SHP77 treated with DMSO at 0.1 percent for 48 hours (cell line): Measurements from ENCODE around the gene PRKACB.
"Not testable (repeated sequence)": the region's sequence is repeated elsewhere in the genome, so short reads cannot be mapped to it uniquely, and the experiment has no call there.

Experiments
- DNase-seq: peaks from one replicate; lab custom pipeline; 2025; lab: John Stamatoyannopoulos, UW

PRKACB gene

DNA sequence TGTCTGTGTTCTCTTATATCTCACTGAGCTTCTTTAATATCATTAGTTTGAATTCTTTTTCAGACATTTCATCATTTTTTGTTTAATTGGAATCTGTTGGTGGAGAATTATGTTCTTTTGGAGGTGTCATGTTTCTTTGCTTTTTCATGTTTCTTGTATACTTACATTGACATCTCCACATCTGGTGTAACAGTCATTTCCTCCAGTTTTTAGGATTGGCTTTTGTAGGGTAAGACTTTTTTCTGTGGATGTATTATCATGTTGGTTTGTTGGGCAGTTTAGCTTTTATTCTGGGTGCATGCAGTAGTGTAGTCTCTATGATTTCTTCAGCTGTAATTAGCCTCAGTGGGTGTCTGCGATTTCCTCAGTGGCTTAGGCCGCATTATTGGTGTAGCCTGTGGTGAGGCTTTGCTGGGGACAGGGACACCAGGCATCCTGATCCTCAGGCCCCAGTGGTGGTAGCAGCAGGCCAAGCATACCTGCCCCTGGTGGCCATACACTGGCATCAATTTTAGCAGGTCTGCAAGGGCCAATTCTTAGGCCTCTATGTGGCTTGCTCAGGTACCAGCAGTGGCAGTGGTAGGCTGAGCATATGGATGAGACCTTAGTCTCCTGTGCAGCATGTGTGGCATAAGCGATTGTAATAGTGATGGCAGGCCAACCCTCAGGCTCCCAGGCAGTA is 79.8 kb downstream of the PRKACB start:
- no peak for DNase-seq

DNA sequence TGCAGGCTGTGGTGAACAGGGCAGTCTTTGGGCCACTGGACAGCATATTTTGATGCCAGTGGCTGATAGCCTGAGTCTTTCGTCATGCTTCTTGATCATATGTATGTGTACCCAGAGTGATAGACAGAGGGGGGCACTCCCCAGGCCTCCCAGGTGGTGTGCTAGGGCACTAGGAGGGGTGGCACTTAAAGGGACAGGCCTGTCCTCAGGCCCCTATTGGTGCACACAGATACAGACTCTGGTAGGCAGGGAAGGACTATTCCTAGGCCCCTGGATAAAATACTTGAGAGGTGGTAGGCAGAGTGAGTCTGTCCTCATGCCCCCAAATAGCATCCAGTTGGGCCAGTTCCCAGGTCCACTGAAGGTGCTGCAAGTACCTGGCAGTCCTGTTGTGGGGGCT is 80.8 kb downstream of the PRKACB start:
- no peak for DNase-seq

DNA sequence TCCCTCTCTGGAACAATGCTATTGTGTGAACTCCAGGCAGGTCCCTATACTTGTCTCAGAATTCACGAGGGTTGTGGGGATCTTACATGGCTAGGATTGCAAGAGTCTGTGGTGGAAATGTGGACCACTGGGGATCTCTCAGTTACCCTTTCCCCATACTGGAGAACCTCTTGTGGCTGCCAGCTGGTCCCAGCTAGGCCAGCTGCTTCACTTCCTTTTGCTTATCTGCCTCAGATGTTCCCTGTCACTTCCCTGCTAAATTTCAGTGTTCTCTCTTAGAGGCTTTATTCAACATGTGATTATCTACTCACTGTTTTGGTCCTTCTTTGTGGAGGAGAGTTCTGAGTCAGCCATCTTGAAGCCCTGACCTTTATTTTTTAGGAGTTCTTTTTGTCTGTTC is 81.6 kb downstream of the PRKACB start:
- no peak for DNase-seq

DNA sequence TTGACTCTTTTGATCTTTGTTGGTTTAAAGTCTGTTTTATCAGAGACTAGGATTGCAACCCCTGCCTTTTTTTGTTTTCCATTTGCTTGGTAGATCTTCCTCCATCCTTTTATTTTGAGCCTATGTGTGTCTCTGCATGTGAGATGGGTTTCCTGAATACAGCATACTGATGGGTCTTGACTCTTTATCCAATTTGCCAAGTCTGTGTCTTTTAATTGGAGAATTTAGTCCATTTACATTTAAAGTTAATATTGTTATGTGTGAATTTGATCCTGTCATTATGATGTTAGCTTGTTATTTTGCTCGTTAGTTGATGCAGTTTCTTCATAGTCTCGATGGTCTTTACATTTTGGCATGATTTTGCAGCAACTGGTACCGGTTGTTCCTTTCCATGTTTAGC is 88.6 kb downstream of the PRKACB start:
- not testable (repeated sequence) for DNase-seq

DNA sequence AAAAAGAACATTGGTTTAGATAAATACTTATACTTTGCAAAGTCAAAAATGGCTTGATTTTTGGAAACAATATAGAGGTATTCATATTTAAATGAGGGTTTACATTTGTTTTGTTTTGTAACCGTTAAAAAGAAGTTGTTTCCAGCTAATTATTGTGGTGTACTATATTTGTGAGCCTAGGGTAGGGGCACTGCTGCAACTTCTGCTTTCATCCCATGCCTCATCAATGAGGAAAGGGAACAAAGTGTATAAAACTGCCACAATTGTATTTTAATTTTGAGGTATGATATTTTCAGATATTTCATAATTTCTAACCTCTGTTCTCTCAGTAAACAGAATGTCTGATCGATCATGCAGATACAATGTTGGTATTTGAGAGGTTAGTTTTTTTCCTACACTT is 92.2 kb downstream of the PRKACB start:
- DNase-seq, result no peak

DNA sequence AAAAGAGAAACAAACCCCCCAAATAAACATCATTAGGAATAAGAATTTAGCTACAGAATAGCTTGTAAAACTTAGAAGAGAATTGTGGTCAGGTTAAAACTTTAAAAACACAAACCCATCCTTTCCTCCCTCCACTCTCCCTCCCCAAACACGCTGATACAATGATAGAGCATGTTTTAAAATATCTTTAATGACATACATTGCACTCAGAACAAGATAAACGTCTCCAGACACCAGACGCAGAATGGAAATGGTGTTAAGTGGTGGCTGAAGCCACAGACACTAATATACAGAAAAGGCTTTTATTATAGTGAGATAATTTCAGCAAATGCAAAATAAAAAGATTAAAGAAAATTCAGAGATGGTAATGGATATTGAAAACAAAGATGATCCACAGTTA is 98.6 kb downstream of the PRKACB start:
- DNase-seq, result no peak

DNA sequence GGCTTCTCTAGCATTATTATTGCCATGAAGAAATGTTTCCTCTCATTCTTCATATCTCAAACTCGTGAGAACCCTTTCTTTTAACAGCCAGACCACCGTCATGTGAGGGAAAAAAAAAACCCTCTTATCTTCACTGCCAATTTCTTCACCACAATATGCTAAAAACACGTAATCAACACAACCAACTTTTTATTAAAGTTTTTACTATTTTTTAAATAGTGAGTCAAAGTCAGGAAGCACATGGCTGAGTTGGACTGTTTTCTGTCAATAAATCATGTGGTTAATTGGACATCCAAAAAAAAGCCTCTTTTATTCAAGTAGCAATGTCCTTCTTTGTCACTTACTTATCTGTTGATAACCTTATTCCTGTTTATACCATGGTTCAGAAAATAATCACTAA is 101.5 kb downstream of the PRKACB start:
- no peak for DNase-seq

DNA sequence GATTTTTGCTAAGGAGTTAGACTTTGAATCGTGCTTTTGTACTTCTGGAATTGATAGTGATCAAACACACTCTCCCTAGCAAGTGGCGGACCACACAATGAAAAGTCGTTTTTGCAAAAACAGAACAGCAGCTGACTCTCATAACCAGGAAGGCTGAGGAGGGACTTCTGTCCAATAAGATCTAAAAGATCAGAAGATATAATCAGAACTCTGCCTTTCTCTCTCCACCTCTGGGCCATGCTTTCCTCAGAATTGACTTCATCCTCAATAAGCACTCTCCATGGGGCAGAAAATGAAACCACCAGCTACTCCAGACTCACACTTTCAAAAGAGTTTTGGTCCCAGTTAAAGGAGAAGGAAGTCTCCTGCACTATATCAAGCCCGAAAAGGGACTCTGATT is 102.1 kb downstream of the PRKACB start:
- DNase-seq, result no peak

DNA sequence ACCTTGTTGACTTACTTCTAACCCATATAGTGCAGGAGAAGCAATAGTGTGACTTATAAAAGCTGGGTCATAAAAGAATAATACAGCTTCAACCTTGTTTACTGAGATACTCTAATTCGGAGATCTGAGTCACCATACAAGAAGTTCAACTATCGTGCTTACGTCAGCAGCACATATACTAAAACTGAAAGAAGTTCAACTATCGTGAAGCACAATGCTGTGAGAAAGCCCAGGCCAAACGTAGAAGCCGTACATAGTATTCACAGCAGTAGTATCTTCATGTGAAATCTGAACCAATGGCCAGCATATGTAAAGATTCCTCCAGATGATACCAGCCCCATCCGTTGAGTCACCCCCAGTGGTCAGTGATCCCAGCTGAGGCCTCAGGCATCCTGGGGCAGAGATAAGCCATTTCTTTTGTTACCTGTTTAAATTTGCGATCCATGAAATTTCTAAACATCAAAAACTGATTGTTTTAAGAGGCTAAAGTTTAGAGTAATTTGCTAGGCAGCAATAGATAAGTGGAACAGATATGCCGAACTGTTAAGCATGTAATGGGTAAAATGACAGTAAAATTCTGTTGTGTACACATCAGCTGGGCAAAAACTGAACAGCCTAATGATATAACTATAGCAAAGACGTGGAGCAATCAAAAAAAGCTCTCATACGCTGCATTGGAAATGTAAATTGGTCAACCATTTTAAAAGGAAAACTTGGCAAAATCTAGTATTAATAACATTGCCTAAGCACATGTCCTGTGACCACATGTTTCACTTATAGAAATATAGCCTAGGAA is 103.6 kb downstream of the PRKACB start:
- DNase-seq, result no peak

DNA sequence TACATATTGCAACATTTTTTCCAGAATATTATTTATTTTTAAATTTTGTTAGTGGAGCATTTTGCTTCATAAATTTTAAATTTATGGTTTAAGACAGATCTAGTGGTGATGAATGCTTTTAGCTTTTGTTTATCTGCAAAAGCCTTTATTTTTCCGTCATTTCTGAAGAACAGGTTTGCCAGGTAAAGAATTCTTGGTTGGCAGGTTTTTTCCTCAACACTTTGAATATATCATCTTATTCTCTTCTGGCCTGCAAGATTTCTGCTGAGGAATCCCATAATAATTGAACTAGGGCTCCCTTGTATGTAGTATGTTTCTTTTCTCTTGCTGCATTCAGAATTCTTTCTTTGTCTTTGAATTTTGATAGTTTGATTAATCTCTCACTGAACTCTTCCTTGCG is 106.6 kb downstream of the PRKACB start:
- DNase-seq, result no peak

DNA sequence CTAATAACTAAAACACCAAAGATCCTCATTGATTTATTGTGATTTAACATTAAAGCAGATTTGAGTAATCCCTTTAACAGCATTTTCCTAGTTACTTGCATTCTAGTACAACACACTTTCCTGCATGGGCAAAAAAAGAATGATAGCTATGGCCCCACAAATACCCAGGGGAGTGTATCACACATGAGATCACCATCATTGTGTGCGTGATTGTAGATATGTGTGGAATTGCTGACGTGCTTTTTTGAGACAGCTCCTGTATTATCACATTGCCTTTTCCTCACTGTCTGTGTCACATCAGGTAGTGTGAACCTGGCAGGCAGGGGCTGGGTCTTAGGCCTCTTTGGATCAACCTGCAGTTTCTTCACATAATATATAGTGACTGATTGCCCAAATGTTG is 109.0 kb downstream of the PRKACB start:
- no peak for DNase-seq

DNA sequence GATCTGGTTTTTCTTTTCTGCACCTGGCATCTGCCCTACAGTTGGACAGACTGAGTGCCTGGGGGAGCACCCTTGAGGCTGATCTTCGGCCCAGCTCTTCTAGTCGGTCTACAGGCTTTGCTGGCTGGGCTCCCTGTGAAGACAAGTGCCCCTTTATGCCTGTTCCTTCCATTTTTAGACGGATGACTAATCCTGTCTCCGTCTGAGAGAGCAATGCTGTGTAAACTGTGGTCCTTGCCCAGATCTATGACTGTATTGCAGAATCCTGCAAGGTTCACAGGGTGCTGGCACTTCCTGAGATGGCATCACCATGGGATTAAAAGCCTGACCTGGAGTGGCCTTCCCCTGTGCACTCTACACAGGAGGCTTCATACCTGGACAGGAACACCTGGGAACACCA is 109.8 kb downstream of the PRKACB start:
- DNase-seq, result peak; percentile 41

DNA sequence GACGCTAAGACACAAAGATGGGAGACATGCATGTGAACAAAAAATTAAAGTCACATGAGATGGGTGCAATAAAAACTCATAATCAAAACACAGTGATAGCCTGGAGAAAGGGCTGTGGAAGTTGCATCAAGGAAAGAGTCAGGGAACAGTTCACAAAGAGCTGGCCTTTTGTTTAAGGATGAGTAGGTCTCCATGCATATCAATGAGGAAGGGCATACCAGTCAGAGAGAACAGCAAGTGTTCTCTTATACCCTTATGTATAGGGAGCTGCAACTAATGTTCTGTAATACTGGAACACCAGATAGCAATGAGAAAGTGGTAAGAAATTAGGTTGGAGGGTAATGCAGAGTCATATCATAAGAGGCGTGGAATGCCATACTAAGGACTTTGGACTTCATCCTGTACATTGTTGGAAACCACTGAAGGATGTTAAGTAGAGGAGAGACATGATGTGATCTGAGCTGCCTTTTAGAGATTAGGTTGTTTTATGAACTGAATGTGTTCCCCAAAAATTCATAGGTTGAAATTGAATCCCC is 110.7 kb downstream of the PRKACB start:
- DNase-seq, result no peak

DNA sequence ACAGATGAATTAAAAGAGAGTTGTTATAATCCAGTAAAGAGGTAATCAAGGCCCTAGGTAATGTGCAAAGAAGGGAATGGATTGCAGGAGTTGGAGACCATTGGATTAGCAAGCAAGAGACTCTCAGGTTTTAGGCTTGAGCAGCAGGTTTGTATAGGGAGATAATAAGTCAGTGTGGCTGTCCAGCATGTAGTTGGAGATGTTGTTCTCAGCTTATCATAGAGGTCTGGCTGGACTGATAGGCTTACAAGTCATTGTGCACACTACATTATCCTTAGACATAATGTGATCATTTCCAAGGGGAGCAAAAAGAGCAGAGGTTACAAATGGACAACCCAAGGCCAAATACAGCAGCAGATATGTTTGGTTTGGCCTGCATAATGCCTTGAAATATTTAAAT is 111.5 kb downstream of the PRKACB start:
- DNase-seq, result no peak

DNA sequence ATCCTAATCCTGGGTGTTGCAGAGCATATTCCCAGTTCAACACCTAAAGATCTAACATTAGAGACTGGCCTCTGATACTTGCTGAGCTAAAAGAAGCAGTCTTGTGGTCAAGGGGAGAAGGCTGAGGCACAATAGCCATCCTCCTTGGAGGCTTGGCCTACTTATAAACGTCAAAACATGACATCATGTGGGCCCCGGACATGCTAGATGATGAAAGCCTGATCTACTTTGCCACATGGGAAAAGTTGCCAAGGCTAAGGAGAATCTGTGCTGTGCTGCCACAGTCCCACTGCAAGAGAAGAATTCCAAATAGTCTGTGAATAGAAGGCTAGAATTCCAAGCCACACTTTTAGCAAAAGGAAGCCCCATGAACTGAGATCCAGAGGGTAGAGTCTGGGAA is 113.5 kb downstream of the PRKACB start:
- DNase-seq, result no peak

DNA sequence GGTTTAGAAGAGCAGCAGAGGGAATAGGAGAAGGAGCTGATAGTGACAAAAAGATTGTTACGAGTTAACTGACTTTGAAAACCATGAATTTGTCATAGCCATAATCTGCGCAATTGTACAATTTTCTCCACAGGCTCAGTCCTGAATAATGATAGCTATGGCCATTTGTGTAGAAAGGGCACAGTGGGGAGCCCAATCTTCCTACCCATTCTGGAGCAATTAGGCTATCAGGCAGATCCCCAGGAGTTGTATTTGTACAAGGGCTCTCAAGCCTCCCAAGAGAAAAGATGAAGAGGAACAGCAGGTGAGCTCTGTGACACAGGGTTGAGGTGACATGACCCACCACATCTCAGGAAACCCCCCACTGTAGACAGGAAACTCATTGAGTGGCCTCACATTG is 115.3 kb downstream of the PRKACB start:
- no peak for DNase-seq

DNA sequence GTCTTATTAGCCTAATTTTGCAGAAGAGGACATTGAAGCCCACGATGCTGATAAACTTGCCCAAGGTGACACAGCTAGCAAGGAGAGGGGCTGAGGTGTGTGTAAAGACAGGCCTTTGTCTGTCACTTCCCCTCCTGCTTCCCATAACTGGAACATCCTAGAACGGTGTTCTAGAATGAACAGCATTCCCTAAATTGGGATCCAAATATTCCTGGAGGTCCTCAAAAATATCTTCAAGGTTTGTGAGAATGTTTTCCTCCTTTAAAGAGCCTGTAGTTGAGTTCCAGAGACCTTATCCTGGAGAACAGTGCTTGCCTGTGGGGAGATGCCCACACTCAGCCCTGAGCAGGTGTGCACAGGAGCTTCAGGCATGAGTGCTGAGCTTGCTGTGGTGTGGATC is 115.9 kb downstream of the PRKACB start:
- no peak for DNase-seq

DNA sequence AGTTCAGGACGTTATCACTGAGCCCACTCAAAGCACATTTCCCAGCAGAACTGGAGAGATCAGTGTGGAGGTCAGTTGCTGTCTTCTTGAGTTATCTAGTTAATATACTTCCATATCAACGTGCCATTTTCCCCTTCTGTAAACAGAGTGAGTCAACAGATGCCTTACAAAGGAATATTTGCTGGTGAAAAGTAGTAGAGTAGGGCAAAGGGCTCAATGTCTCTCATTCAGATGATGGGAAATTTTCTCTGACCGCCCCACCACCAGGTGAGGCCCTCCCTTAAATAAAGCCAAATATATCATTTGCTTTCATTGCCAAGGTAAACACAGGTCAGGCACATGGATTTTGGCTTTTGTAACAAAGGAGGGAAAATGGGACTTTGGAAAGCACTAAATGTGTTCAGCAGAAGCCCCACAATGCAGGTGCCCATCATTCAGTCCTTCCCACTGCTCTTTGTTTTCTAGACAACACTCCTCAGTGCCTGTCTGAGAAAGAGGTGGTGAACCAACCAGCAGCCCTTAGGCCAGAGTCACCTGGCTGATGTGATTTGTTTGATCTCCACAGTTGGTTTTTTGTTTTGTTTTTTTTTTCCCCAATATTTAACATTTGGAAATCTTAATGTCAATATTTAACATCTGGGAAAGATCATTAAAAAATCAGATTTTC is 116.9 kb downstream of the PRKACB start:
- peak; percentile 91 for DNase-seq

DNA sequence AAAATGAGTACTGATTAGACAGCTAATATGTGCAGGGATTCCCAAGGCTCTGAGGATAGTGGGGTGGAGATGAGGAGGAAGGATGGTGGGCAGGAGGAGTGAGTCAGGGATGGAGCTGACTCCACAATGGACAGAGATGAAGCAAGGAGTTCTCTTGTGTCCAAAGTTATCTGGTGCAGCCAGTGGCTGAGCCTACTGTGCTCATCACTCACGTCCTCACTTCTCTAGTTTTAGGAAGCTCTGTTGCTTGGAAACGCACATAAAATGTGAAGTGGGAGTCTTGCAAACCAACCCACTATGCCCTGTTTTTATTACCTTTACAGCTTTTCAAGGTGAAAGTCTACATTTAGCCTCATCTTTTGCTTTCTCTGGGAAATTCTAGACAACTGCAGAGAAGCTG is 120.9 kb downstream of the PRKACB start:
- no peak for DNase-seq

DNA sequence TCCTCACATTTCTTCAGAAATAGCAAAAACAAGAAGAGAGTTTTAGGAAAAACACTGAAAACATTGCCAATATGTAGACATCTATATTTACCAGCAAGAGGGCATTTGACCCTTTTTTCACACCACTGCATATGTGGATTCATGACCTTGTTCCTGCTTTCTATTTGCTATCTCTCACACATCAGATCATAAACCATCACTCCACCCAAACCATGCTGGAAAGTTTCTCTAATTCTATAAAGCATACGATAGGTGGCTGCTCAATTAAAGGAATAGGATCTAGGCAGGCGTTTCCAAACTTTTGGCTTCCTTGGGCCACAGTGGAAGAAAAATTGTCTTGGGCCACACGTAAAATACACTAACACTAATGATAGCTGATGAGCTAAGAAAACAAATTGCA is 121.8 kb downstream of the PRKACB start:
- DNase-seq, result no peak

DNA sequence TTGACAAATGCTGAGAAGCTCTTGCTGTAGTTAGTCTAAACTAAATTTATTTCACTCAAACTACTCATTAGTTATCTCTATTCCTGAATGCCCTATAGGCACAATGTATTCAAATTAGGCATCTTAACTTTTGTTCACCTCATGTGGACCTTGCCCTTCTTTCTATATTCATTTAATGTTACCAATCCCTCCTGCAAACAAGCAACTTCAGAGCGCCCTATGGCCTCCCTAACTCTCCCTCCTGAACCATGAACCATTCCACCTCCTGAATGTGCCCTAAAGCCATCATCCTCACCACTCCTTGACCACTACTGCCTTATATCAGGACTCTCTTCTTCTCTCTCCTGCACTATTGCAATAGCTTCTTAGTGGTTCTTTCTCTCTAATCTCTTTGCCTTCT is 122.7 kb downstream of the PRKACB start:
- no peak for DNase-seq

DNA sequence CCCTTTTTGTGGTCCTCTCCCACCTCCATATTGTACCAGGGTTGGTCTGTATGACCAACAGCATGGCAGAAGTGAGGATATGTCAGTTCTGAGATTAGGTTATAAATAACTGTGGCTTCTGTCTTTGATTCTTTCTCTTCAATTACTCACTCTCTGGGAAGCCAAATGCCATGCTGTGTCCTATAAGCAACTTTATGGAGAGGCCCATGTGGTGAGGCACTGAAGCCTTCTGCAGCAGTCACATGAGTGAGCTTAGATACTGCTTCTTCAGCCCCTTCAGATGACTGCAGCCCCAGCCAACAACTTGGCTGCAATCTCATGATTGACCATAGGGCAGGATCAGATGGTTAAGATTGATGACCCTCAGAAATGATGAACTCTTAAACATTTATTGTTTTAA is 123.4 kb downstream of the PRKACB start:
- no peak for DNase-seq

DNA sequence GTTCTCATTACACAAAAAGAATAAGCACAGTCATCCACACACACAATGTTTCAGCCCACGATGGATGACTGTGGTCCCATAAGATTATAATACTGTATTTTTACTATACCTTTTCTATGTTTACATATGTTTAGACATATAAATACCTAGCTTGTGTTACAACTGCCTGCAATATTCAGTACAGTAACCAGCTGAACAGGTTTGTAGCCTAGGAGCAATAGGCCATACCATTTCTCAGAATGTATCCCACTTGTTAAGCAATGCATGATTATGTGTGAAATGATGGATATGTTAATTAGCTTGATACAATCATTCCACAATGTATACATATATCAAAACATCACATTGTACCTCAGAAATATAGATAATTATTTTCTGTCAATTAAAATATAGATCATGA is 124.3 kb downstream of the PRKACB start:
- DNase-seq, result no peak
